ENCODE results near the gene MAPK14.

GRCh38 chr6:36136551-36136950 lies 108.9 kb downstream of the MAPK14 start:
- TF ChIP-seq CTCF (conservative IDR thresholded peaks at IDR 0.05 in 1 of 2, IDR thresholded peaks at IDR 0.05 in 1 of 2; ENCODE audit: low read depth in 1 of 2, low read length in 2 of 2) (no peak), EZH2 (IDR thresholded peaks at IDR 0.05; ENCODE audit: low read length, missing control alignments) (no peak)

All from fibroblast of lung (primary cell).